ENCODE data around the gene RNF19B. TPM values are rescaled to one million over a fixed set of nuclear protein-coding genes. Genes with fewer than 3 reads are reported as not detected.

Gene RNF19B
- total and polyA plus RNA-seq, 10 of the 15 experiments (the other 5 are each of a cell fraction or from before 2014, with no cell fraction given), result 2.8 to 32.6 (median 16.6) TPM

DNA sequence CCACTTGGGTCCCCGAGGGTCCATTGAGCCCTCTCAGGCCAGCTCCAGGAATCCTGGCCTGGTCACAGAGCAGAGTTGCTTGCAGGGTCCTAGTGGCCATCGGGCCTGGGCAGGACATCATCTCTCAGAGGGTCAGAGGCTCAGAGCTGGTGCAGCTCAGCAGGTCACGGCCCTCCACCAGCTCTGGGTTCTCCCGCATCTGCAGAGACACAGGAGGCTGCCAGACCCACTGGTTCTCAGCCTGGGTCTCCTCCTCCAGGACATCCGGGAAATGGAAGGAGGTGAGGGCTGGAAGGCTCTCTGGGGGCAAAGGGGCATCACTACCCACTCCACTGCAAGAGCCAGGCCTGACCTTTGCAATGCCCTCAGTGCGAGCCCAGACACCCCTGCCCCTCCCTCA, 69.9 kb downstream of the RNF19B start:
- H3K27ac ChIP-seq (ENCODE audit: control insufficient read depth, insufficient read depth), result no peak overlapping the region
- POLR2A ChIA-PET, result no interaction called here
- H2AFZ ChIP-seq (ENCODE audit: control insufficient read depth, low read depth, low read length), result no peak overlapping the region
- no peak for FAIRE-seq
- intact Hi-C loops (cut with micrococcal nuclease; ENCODE audit: unreplicated experiment), result no loop called here
- no peak for DNase-seq (ENCODE audit: low read depth, low spot score)
- RAD21 ChIA-PET (ENCODE audit: unreplicated experiment), result no interaction called here
- SMC1A ChIA-PET (ENCODE audit: uncharacterized antibody, unreplicated experiment), result no interaction called here
- 42% methylated on average over 6 of the region's 6 CpGs for WGBS (ENCODE audit: insufficient coverage, insufficient replicate concordance, low lambda C conversion rate, missing lambda C conversion rate)
- H3K9ac ChIP-seq (ENCODE audit: control insufficient read depth, insufficient read depth, low read length), result no peak overlapping the region
- no peaks in the 10 kb centered on the region for H3K36me3 ChIP-seq (ENCODE audit: control insufficient read depth in 2 of 2, insufficient read depth in 2 of 2, low read length in 1 of 2)
- H3K4me1 ChIP-seq (ENCODE audit: control insufficient read depth, insufficient read depth, low read length), result no peaks in the 10 kb centered on the region
- in situ Hi-C loops (cut with MboI), result no loop called here
- H3K9me3 ChIP-seq (replicated peaks; ENCODE audit: control insufficient read depth, insufficient read depth, low read length), result no peaks in the 10 kb centered on the region; the same call in 2 of the 3 replicates
- no peak overlapping the region for H3K4me2 ChIP-seq (ENCODE audit: control insufficient read depth, insufficient read depth)
- peaks cover 8 to 16% of the 10 kb centered on the region in 2 experiments for H3K27me3 ChIP-seq (replicated peaks in 1 of 2; ENCODE audit: control insufficient read depth in 2 of 2, insufficient read depth in 2 of 2, low read length in 1 of 2)
- no peaks in the 10 kb centered on the region for H4K20me1 ChIP-seq (ENCODE audit: control insufficient read depth, insufficient read depth)
- no peak overlapping the region for H3K4me3 ChIP-seq
- no peaks in the 10 kb centered on the region for H3K79me2 ChIP-seq (ENCODE audit: control insufficient read depth, insufficient read depth, low read length)
- no peak for ATAC-seq
- no TSS peak for BruUV-seq (replicated peaks)
- CTCF ChIA-PET, result interaction anchor here (6.5 kb wide), 1 partner anchor 19 kb away, joined by 36 read pairs; no protein-coding TSS in a partner anchor
- TF ChIP-seq, protein P1, sequence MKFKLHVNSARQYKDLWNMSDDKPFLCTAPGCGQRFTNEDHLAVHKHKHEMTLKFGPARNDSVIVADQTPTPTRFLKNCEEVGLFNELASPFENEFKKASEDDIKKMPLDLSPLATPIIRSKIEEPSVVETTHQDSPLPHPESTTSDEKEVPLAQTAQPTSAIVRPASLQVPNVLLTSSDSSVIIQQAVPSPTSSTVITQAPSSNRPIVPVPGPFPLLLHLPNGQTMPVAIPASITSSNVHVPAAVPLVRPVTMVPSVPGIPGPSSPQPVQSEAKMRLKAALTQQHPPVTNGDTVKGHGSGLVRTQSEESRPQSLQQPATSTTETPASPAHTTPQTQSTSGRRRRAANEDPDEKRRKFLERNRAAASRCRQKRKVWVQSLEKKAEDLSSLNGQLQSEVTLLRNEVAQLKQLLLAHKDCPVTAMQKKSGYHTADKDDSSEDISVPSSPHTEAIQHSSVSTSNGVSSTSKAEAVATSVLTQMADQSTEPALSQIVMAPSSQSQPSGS (IDR thresholded peaks at IDR 0.05; ENCODE audit: low read length), result no peak
- no peak for TF ChIP-seq CTCF (IDR thresholded peaks at IDR 0.05 in 2 of 3, conservative IDR thresholded peaks at IDR 0.05 in 1 of 3; ENCODE audit: control insufficient read depth in 2 of 3, extremely low read depth in 1 of 3, insufficient read depth in 1 of 3, low read depth in 3 of 3, low read length in 3 of 3)
- TF ChIP-seq E2F8 (IDR thresholded peaks at IDR 0.05; ENCODE audit: low read depth, partially characterized antibody), result no peak
- no peak for TF ChIP-seq FOS (IDR thresholded peaks at IDR 0.05; ENCODE audit: borderline replicate concordance, extremely low read depth, insufficient read length)
- no peak for TF ChIP-seq JUND (IDR thresholded peaks at IDR 0.05; ENCODE audit: low read depth, low read length)
- no peak for TF ChIP-seq RUNX3 (IDR thresholded peaks at IDR 0.05; ENCODE audit: low read length)
- TF ChIP-seq SIN3A (IDR thresholded peaks at IDR 0.05; ENCODE audit: low read depth, low read length), result no peak
- no peak for TF ChIP-seq HDAC2 (IDR thresholded peaks at IDR 0.05)
- TF ChIP-seq ZNF592 (IDR thresholded peaks at IDR 0.05), result no peak
- no peak for TF ChIP-seq ELK1 (IDR thresholded peaks at IDR 0.05; ENCODE audit: low read depth, low read length)
